Kidney (tissue), 14 donors: ENCODE results near the gene CD33. TPM values are rescaled to one million over a fixed set of nuclear protein-coding genes. Genes with fewer than 3 reads are reported as not detected.

Experiments used
- DNase-seq, 5 donors: peaks; one replicate each; pipeline ENCODE4 v3.0.0-alpha.2; 2013 to 2020
- FAIRE-seq: peaks from 2 replicates; lab custom pipeline; 2012; peaks lifted over from hg19 to GRCh38; lab: Jason Lieb, UNC
- H3K27ac ChIP-seq, 2 donors: one replicate each; pipeline ENCODE4 v1.7.0; 2013; ENCODE audit warnings: low read depth in 2 of 2, low read length in 2 of 2, inconsistent platforms in 1 of 2
- H3K27me3 ChIP-seq: one replicate; pipeline ENCODE4 v1.7.1; 2013; ENCODE audit warnings: low read length, inconsistent platforms; ENCODE audit not compliant: control insufficient read depth, insufficient read depth
- H3K36me3 ChIP-seq, 3 donors: one replicate each; pipeline versions ENCODE4 v1.7.0 to v1.7.1; 2013; ENCODE audit warnings: low read length in 3 of 3, control low read depth in 1 of 3, inconsistent platforms in 1 of 3; ENCODE audit not compliant: insufficient read depth in 3 of 3, control insufficient read depth in 2 of 3
- H3K4me1 ChIP-seq, 3 donors: one replicate each; pipeline versions ENCODE4 v1.7.0 to v1.7.1; 2013; ENCODE audit warnings: low read length in 3 of 3, inconsistent platforms in 1 of 3, low read depth in 1 of 3; ENCODE audit not compliant: control insufficient read depth in 2 of 3, insufficient read depth in 2 of 3
- H3K4me3 ChIP-seq, 3 donors: one replicate each; pipeline versions ENCODE4 v1.7.0 to v1.8.1; 2013; ENCODE audit warnings: low read length in 3 of 3, control low read depth in 1 of 3, inconsistent platforms in 1 of 3
- H3K9ac ChIP-seq, 3 donors: one replicate each; pipeline versions ENCODE4 v1.7.0 to v1.7.1; 2013; ENCODE audit warnings: low read length in 3 of 3, control low read depth in 1 of 3, inconsistent platforms in 1 of 3
- H3K9me3 ChIP-seq, 3 donors: one replicate each; pipeline versions ENCODE4 v1.7.0 to v1.7.1; 2013; ENCODE audit warnings: low read length in 3 of 3, control low read depth in 1 of 3, inconsistent platforms in 1 of 3; ENCODE audit not compliant: control insufficient read depth in 2 of 3, insufficient read depth in 1 of 3
- CTCF ChIP-seq: IDR thresholded peaks from 3 replicates; pipeline ENCODE4 v1.5.1; 2012; ENCODE audit warnings: mild to moderate bottlenecking, moderate library complexity, borderline replicate concordance; ENCODE audit not compliant: insufficient read depth; ENCODE audit errors: extremely low read depth
- intact Hi-C: fragments of 100-400 bp; cut with DNase I; formaldehyde crosslinking; loops from one replicate; pipeline ENCODE4 v1.11.1; 2022
- polyA plus RNA-seq: library from polyadenylated mRNA; stranded (reverse); fragments of 350-450 nt; fragmentation: Illumina TruSeq; extraction: RNeasy Lipid Tissue Mini Kit (QIAGEN cat#74804); gene quantifications from one replicate; pipeline ENCODE4 v1.2.3, GENCODE V29; 2014; ENCODE audit warnings: low read depth, low replicate concordance; ENCODE audit not compliant: insufficient read depth
- total RNA-seq: library from RNA; stranded (reverse); fragmentation: NEBNext Ultra II Directional; extraction: Animal tissue kit (Norgen Biotek cat#: 25700); gene quantifications from one replicate; pipeline ENCODE4 v1.2.1, GENCODE V29; 2021
- donor health status: control.
- donor health status: control.
- donor health status: control.
- donor health status: control.
- donor health status: control.
- donor health status: DM: yes; HTN: yes; CAD: no.
- donor health status: Normal renal cell carcinoma (clear cell type).

Gene CD33
- total and polyA plus RNA-seq, 2 donors from 2014 or later, result 2.6 to 14.0 TPM

GRCh38 chr19:51211833-51212232 lies 13.0 kb upstream of the CD33 start:
- Histone ChIP-seq H3K36me3 (no peaks in the 10 kb centered on the region), H3K9ac (no peak overlapping the region), H3K4me1 (no peaks in the 10 kb centered on the region), H3K4me3 (no peak overlapping the region), H3K27me3 (no peaks in the 10 kb centered on the region), H3K27ac (no peak overlapping the region), H3K9me3 (peaks cover 0 to 4% (median 0%) of the 10 kb centered on the region in 3 donors)
- FAIRE-seq (no peak), DNase-seq (no peak)
- intact Hi-C loops, result no loop called here
- TF ChIP-seq CTCF, result no peak

GRCh38 chr19:51219307-51219706 lies 5.6 kb upstream of the CD33 start:
- peaks cover 0 to 4% (median 0%) of the 10 kb centered on the region in 3 donors for H3K9me3 ChIP-seq
- intact Hi-C loops, result no loop called here
- no peak overlapping the region for H3K9ac ChIP-seq
- H3K27ac ChIP-seq, result no peak overlapping the region
- TF ChIP-seq CTCF, result no peak
- FAIRE-seq (no peak), DNase-seq (no peak)
- H3K36me3 ChIP-seq, result no peaks in the 10 kb centered on the region
- H3K4me1 ChIP-seq, result no peaks in the 10 kb centered on the region
- H3K4me3 ChIP-seq, result no peak overlapping the region
- no peaks in the 10 kb centered on the region for H3K27me3 ChIP-seq

- DNase-seq (no peak), FAIRE-seq (no peak)
- no peaks in the 10 kb centered on the region for H3K36me3 ChIP-seq
- no peak overlapping the region for H3K4me3 ChIP-seq
- H3K9me3 ChIP-seq, result peaks cover 0 to under 1% (median 0%) of the 10 kb centered on the region in 3 donors
- H3K27me3 ChIP-seq, result no peaks in the 10 kb centered on the region
- intact Hi-C loops, result no loop called here
- H3K9ac ChIP-seq, result no peak overlapping the region
- no peak for TF ChIP-seq CTCF
- no peaks in the 10 kb centered on the region for H3K4me1 ChIP-seq
- H3K27ac ChIP-seq, result no peak overlapping the region
Observed at GRCh38 chr19:51219971-51220370, 4.9 kb upstream of the CD33 start.

- H3K4me1 ChIP-seq, result no peaks in the 10 kb centered on the region
- intact Hi-C loops, result no loop called here
- H3K9ac ChIP-seq, result no peak overlapping the region
- H3K36me3 ChIP-seq, result no peaks in the 10 kb centered on the region
- DNase-seq, result no peak
- H3K27ac ChIP-seq, result no peak overlapping the region
- H3K9me3 ChIP-seq, result no peaks in the 10 kb centered on the region
- no peaks in the 10 kb centered on the region for H3K27me3 ChIP-seq
- no peak for FAIRE-seq
- no peak overlapping the region for H3K4me3 ChIP-seq
- TF ChIP-seq CTCF, result no peak
Observed at GRCh38 chr19:51220996-51221395, 3.9 kb upstream of the CD33 start.
